ENCODE measurements around the gene NR6A1.

The NR6A1 gene

DNA sequence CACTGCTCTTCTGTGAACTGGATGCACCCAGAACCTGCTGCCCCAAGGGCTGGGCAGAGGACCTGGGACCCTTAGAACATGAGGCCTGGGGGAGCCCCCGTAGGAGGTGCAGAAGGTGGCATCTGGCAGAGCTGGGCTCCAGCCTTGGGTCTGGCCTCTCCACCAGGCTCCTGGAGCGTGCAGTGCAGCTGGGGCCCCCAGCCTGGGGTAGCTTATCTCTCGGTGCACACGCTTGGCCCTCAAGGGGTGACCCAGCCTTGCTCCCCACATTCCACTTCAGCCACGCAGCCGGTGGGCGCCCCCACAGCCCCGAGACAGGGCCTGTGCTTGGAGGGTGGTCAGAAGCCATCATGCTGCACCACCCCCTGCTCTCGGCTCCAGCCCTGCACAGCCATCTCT lies 258.3 kb downstream of the NR6A1 start:
- DNase-seq = no peak

- no peak for DNase-seq
These were observed 259.0 kb downstream of the NR6A1 start for GRCh38 chr9:124511891-124512805.

DNA sequence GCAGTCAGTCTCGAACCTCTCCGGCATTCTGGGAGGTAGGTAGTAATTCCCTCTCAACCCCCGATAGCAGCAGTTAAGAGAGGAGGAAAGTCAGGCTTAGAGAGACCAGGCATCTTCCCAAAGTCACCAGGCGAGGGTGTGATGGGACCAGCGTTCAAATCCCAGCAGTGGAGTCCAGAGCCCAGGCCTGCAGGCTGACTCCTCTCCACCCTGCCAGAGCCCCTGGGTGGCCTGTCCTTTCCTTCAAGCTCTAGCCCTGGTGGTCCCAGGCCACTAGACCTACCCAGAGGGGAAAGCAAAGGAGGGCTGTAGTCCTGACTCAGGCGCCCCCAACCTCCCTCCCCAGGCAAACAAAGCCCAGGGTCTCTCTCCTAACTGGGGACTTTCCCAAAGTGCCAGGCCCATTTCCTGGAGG lies 259.7 kb downstream of the NR6A1 start:
- DNase-seq = no peak

DNA sequence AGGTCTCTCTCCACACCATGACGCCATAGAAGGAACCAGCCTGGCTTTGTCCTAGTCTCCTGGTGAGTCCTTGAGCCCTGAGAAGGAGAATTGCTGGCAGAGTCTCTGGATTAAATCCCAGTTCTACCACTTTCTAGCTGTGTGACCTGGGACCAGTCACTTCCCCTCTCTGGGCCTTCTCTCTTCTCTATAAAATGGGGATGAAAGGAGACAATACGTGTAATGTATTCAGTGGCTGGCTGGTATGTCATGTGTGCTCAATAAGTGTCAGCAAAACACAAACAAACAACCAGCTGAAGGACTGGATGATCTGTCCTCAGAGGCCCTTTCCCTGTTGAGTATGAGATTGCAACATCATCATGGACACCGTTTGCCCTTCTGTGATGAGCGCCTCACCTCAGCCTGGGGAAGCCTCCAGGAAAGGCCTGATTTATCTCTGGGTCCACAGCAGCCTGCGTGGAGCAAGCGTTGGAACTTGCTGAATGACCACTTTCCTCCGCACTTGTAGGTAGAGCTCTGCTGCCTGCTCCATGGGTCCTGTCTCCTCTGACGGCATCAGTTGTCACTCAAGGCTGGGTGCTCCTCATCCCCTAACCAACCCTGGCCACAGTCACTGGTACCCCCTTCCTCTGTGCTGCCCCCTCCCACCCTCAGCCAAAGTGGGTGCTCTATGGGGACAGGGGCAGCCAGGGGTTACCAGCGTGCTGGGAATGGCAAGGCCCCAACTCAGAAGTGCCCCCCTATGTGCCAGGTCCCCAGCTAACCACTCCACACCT lies 260.3 kb downstream of the NR6A1 start:
- DNase-seq = no peak

- no peak for DNase-seq
These were observed 263.2 kb downstream of the NR6A1 start for GRCh38 chr9:124507880-124508423.

GRCh38 chr9:124506931-124507879 lies 263.9 kb downstream of the NR6A1 start, which contains the start of gene NR5A1:
Gene NR5A1, minus strand, starts transcription at chr9:124507399. Its CDS starts 4,004 bp downstream, at chr9:124503395.
- DNase-seq = no peak

GRCh38 chr9:124506433-124506832 lies 264.7 kb downstream of the NR6A1 start:
- no peak for DNase-seq

DNA sequence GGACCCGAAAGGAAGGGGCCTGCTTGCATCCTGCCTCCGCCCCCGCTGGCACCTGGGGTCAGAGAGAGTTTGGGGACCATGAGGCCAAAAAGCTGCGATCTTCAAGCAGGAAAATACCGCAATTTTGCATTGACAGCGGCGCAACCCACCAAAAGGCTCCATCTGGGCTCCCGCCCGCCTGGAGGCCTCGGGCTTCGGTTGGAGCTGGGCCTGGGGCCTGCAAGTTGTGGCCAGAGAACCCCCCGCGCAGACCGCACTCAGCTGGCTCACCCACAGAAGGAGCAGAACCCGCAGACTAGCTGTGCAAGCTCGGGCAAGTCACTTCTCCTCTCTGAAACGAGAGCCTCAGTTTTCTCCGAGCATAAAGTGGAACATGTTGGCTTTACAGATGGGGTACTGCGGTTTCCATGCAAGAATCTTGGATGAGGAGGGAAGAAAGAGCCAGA lies 265.2 kb downstream of the NR6A1 start:
- no peak for DNase-seq

DNA sequence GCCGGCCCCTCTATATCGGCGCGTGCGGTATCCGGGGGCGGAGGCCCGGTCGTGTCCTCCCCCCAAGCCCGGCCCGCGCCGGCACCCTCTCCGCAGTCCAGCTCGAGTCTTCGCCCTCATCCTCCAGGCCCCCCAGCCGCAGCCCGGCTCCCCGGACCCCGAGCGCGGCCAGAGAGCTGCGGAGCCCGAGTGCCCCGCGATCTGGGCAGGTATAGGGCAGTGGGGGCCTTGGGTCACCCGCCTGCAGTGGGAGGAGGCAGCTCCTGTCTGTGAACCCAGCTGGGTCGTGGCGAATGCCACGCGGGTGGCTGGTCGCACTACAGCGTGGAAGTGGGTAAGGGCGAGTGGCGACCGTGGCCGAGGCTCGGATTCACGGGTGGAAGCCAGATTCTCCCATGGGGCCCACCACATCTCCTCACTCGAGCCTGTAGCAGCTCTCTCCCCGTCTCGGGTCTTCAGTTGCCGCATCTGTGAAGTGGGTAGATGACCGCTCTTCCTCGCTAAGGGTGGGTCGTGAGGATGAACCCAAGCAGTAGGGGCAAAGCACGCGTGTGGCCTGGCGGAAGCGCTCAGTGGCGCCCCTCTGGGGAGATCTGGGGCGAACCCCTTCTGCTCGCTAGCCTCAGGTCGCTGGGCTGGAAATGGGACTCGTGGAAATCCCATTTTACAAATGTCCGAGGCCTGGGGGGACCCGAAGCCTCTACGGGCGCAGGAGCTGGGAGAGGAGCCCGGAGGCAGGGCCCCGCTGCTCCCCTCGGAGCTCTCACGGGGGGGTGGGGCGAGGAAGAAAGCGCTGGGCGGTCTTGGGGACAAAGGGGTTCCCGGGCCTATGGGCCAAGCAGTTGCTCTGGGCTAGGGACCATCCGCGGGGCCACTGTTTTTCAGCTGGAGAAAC lies 265.9 kb downstream of the NR6A1 start:
- DNase-seq = no peak

- no peak for DNase-seq
These were observed 266.5 kb downstream of the NR6A1 start for GRCh38 chr9:124504530-124505005.

- no peak for DNase-seq
These were observed 267.2 kb downstream of the NR6A1 start for GRCh38 chr9:124503713-124504529.

DNA sequence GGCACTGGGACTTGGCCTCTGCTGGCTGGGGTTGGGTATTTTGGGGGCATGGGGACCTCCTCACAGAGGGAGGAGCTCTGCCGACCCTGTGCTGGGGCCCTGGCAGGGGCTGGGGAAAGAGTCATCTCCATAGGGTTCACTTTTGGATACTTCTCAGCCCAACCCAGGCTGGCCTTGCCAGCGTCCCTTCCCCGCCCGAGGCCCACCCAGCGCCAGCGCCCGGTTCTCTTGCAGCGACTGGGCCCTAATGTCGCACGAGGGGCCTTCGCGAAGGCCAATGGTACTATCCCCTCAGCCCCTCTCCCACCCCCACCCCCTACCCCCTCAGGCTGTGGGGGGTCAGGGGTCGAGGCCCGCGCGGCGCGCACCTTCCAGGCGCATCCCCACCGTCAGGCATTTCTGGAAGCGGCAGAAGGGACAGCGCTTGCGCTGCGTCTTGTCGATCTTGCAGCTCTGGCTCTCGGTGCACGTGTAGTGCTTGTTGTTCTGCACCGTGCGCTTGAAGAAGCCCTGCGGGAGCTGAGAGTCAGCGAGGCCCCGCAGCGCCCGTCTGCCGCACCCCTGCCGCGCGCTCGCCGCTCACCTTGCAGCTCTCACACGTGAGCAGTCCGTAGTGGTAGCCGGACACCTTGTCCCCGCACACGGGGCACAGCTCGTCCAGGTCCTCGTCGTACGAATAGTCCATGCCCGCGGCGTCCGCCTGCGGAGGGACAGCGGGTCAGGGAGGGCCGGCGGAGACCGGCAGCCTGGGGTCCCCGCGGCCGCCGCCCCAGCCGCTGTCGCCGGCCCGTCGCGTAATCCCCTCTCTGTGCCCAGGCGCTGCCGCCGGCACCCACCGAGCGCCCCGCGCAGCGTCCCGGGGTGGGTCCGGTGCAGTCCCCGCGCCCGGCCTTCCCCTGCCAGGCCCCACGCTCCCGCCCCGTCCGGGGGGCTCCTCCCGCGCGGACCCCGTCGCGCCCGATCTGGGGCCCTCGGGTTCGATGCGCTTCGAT lies 268.1 kb downstream of the NR6A1 start:
- no peak for DNase-seq

GRCh38 chr9:124501771-124502320 lies 269.3 kb downstream of the NR6A1 start:
- DNase-seq = no peak

DNA sequence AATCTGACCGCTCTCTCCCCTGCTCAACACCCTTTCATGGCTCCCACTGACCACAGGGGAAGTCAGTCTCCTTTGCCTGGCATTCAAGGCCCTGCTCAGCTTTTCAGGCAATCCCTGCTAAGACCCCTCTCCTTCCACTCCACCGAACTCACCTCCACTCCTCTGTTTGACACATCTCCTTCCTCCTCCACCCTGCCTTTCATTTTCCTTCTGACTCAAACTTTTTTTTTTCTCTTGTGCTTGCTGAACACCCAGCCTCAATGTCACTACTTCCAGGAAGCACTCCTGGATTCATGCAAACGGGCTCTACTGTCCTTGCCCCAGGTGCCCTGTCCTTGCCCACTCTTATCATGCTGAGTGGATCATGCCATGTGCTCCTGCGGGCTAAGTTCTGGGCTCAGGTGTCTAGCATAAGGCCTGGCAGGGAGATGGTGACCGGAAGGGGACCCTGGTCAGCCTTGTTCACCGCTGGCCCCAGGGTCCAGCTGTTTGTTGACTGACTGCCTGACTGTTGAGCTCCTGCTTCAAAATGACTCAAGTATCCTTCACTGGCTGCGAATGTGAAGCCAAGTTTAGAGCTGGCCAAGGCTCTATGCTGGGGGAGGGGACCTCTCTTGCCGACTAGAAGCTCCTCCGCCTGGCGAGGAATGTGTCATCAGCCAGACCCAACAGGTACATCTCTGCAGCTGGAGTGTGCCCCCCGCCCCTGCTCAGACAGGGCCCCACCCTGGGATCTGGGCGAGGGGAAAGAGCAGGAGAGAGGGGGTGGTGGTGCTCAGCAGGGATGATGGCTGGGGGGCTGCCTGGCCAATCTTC lies 270.1 kb downstream of the NR6A1 start:
- DNase-seq = no peak

GRCh38 chr9:124500028-124500795 lies 270.9 kb downstream of the NR6A1 start:
- DNase-seq = no peak

DNA sequence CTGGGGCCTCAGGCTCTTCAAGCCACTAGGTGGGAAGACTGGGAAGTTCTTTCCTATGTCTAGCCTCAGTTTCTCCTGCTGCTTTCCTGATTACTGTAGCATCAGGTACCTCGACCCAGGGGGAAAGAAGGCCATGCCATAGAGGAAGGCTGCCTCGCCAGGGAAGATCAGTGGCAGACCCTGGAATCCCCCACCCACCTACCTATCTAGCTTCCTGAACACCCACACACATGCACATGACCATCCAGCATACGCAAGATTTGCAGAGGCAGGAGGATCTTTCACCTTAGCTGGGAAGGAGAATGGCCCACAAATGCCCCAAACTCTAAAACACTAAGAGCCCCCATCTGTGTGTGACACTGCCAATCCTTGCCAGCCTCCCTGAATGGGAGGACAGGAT lies 271.9 kb downstream of the NR6A1 start:
- DNase-seq = no peak

All from CD4-positive, alpha-beta T cell treated with Interleukin-12 subunit alpha and Interleukin-12 subunit beta, for 1 hour (primary cell).